Astrocyte (in vitro differentiated cells and primary cell): ENCODE results near the gene RAI2. TPM values are rescaled to one million over a fixed set of nuclear protein-coding genes. Genes with fewer than 3 reads are reported as not detected.

Experiments used
- DNase-seq: peaks from one replicate; pipeline ENCODE4 v3.0.0-alpha.2; 2010; ENCODE audit warnings: low read depth
- FAIRE-seq: peaks from 2 replicates; lab custom pipeline; 2011; peaks lifted over from hg19 to GRCh38; lab: Jason Lieb, UNC
- H2AFZ ChIP-seq: 2 replicates; pipeline ENCODE4 v1.6.0; 2012; ENCODE audit warnings: low read depth, low read length, inconsistent platforms
- H3K27ac ChIP-seq: 2 replicates; pipeline ENCODE4 v1.5.1; 2011; ENCODE audit warnings: low read depth, low read length, inconsistent platforms
- H3K27me3 ChIP-seq: 2 replicates; pipeline ENCODE4 v1.6.0; 2011; ENCODE audit warnings: low read length, inconsistent platforms; ENCODE audit not compliant: insufficient read depth
- H3K36me3 ChIP-seq: 2 replicates; pipeline ENCODE4 v1.5.1; 2011; ENCODE audit warnings: low read length, inconsistent platforms; ENCODE audit not compliant: insufficient read depth
- H3K4me1 ChIP-seq: 2 replicates; pipeline ENCODE4 v1.5.1; 2011; ENCODE audit warnings: low read length, inconsistent platforms; ENCODE audit not compliant: insufficient read depth
- H3K4me2 ChIP-seq: 2 replicates; pipeline ENCODE4 v1.6.0; 2012; ENCODE audit warnings: low read length, inconsistent platforms
- H3K4me3 ChIP-seq: 2 replicates; pipeline ENCODE4 v1.5.1; 2011; ENCODE audit warnings: low read depth, mild to moderate bottlenecking, low read length, inconsistent platforms; ENCODE audit not compliant: insufficient read depth
- H3K79me2 ChIP-seq: 2 replicates; pipeline ENCODE4 v1.6.0; 2012; ENCODE audit warnings: mild to moderate bottlenecking, low read length, inconsistent platforms; ENCODE audit not compliant: insufficient read depth
- H3K9ac ChIP-seq: 2 replicates; pipeline ENCODE4 v1.6.0; 2012; ENCODE audit warnings: mild to moderate bottlenecking, low read length, inconsistent platforms
- H3K9me3 ChIP-seq: 2 replicates; pipeline ENCODE4 v1.5.1; 2012; ENCODE audit warnings: low read depth, mild to moderate bottlenecking, low read length, inconsistent platforms; ENCODE audit not compliant: insufficient read depth
- H4K20me1 ChIP-seq: 2 replicates; pipeline ENCODE4 v1.6.0; 2012; ENCODE audit warnings: low read length, inconsistent platforms; ENCODE audit not compliant: insufficient read depth
- H3K27ac Mint-ChIP-seq: one replicate; pipeline ENCODE4 v1.8.0; 2021; ENCODE audit warnings: mild to moderate bottlenecking, mixed read lengths; ENCODE audit not compliant: unreplicated experiment
- H3K27me3 Mint-ChIP-seq: one replicate; pipeline ENCODE4 v1.8.0; 2021; ENCODE audit warnings: low read depth, mixed read lengths; ENCODE audit not compliant: unreplicated experiment
- H3K36me3 Mint-ChIP-seq: one replicate; pipeline ENCODE4 v1.8.0; 2021; ENCODE audit warnings: low read depth, mixed read lengths; ENCODE audit not compliant: unreplicated experiment
- H3K4me1 Mint-ChIP-seq: one replicate; pipeline ENCODE4 v1.8.0; 2021; ENCODE audit warnings: low read depth, mixed read lengths; ENCODE audit not compliant: unreplicated experiment
- H3K4me3 Mint-ChIP-seq: one replicate; pipeline ENCODE4 v1.8.0; 2021; ENCODE audit warnings: mild to moderate bottlenecking, moderate library complexity, mixed read lengths; ENCODE audit not compliant: unreplicated experiment
- H3K9me3 Mint-ChIP-seq: one replicate; pipeline ENCODE4 v1.8.0; 2021; ENCODE audit warnings: mild to moderate bottlenecking, mixed read lengths; ENCODE audit not compliant: unreplicated experiment
- EZH2 ChIP-seq: IDR thresholded peaks from 2 replicates; pipeline ENCODE4 v1.6.1; 2012; ENCODE audit warnings: mild to moderate bottlenecking, low read length, inconsistent platforms; ENCODE audit not compliant: insufficient read depth
- total RNA-seq: library from RNA; stranded (reverse); gene quantifications from 2 replicates; pipeline ENCODE4 v1.2.1, GENCODE V29; 2021
- TF ChIP-seq, protein P1 (sequence below): IDR thresholded peaks from 2 replicates; pipeline ENCODE4 v1.5.1; 2011; ENCODE audit warnings: low read depth, mild to moderate bottlenecking, inconsistent platforms, low read length, moderate library complexity; ENCODE audit not compliant: insufficient read depth

RAI2 gene
- total RNA-seq, 1 donor from 2014 or later, result 0.66 TPM

DNA sequence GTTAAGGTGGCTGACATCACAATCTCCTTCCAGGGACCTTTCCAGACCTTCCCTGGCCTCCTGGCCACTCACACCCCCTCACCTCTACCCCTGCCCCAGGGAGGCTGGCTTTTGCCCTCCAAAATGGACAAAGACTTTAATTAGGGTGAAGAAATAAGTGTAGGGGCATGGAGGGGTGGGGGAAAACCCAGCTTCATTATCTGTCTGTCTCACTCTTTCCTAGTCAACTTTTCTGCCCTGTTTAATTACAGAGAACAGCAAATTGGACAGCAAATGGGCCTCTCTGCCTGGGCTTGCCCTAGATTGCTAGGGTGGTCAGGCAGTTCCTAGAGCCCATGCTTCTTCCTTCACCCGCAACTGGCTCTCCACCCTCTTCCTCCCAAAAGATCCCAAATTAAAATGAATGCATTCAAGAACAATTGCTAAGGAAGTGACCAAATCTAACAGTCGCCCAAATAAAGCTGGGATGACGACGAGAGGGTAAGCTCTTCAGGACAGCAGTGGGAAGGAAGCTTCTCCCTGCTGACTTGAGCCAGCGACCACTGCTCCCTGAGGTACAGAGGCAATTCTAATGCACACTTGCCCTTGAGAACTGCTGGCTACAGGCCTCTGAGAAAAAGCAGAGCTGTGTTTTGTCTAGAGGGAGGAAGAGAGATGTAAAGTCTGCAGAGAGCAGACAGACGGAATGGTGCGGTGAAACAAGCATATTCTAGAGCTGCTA, 12.4 kb downstream of the RAI2 start:
- DNase-seq, result no peak
- Histone ChIP-seq H3K9me3 (no peaks in the 10 kb centered on the region), H3K4me2 (no peak overlapping the region)

GRCh38 chrX:17846045-17846444, 15.1 kb downstream of the RAI2 start:
- no peak overlapping the region for H3K27ac ChIP-seq
- H3K9me3 ChIP-seq, result no peaks in the 10 kb centered on the region
- Mint-ChIP-seq H3K9me3 (no peaks in the 10 kb centered on the region), H3K27me3 (peaks cover 3% of the 10 kb centered on the region), H3K36me3 (no peaks in the 10 kb centered on the region), H3K4me3 (no peak overlapping the region), H3K27ac (no peak overlapping the region), H3K4me1 (peaks cover 2% of the 10 kb centered on the region)
- H3K27me3 ChIP-seq, result no peaks in the 10 kb centered on the region
- H4K20me1 ChIP-seq, result no peaks in the 10 kb centered on the region
- TF ChIP-seq, protein P1, sequence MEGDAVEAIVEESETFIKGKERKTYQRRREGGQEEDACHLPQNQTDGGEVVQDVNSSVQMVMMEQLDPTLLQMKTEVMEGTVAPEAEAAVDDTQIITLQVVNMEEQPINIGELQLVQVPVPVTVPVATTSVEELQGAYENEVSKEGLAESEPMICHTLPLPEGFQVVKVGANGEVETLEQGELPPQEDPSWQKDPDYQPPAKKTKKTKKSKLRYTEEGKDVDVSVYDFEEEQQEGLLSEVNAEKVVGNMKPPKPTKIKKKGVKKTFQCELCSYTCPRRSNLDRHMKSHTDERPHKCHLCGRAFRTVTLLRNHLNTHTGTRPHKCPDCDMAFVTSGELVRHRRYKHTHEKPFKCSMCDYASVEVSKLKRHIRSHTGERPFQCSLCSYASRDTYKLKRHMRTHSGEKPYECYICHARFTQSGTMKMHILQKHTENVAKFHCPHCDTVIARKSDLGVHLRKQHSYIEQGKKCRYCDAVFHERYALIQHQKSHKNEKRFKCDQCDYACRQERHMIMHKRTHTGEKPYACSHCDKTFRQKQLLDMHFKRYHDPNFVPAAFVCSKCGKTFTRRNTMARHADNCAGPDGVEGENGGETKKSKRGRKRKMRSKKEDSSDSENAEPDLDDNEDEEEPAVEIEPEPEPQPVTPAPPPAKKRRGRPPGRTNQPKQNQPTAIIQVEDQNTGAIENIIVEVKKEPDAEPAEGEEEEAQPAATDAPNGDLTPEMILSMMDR, result no peak
- TF ChIP-seq EZH2, result no peak
- H3K4me3 ChIP-seq, result no peak overlapping the region
- no peak for FAIRE-seq
- no peaks in the 10 kb centered on the region for H3K36me3 ChIP-seq
- no peak overlapping the region for H3K4me2 ChIP-seq
- DNase-seq, result no peak
- H3K9ac ChIP-seq, result no peak overlapping the region
- H2AFZ ChIP-seq, result no peak overlapping the region
- H3K79me2 ChIP-seq, result no peaks in the 10 kb centered on the region
- H3K4me1 ChIP-seq, result no peaks in the 10 kb centered on the region

More for the DNA sequence above, 12.4 kb downstream of the RAI2 start:
- Mint-ChIP-seq H3K4me3 (no peak overlapping the region), H3K27ac (no peak overlapping the region), H3K4me1 (no peaks in the 10 kb centered on the region), H3K36me3 (no peaks in the 10 kb centered on the region), H3K27me3 (peaks cover 8% of the 10 kb centered on the region), H3K9me3 (no peaks in the 10 kb centered on the region)
- H3K79me2 ChIP-seq, result no peaks in the 10 kb centered on the region
- no peaks in the 10 kb centered on the region for H3K27me3 ChIP-seq
- no peak overlapping the region for H2AFZ ChIP-seq
- TF ChIP-seq, protein P1, result no peak
- H3K4me3 ChIP-seq, result no peak overlapping the region
- H3K9ac ChIP-seq, result no peak overlapping the region
- no peaks in the 10 kb centered on the region for H4K20me1 ChIP-seq
- no peak for FAIRE-seq
- H3K4me1 ChIP-seq, result no peaks in the 10 kb centered on the region
- H3K36me3 ChIP-seq, result no peaks in the 10 kb centered on the region
- no peak overlapping the region for H3K27ac ChIP-seq

DNA sequence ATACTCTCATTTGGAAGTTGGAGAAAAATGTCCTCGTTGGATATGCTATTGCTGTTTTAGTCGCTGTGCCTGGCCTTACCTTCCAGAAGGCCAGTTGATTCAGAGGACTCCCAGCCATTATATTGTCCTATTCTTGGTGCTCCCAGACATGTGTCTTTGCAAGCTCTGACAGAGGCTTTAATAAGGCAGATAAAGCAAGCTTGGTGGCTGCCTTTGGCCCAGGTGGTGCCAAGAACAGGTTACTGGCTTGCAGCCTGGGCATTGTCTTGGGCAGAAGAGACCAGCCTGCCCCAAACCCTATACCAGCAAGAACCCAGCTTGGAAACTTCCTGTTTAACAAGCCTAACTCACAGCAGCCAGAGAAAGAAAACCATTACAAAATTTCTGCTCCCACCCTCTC, 16.9 kb downstream of the RAI2 start:
- no peak overlapping the region for H3K4me2 ChIP-seq
- peaks cover 3% of the 10 kb centered on the region for H3K27me3 Mint-ChIP-seq
- no peaks in the 10 kb centered on the region for H3K9me3 ChIP-seq
- H2AFZ ChIP-seq, result no peak overlapping the region
- H3K4me1 ChIP-seq, result no peaks in the 10 kb centered on the region
- no peaks in the 10 kb centered on the region for H4K20me1 ChIP-seq
- no peak overlapping the region for H3K27ac Mint-ChIP-seq
- no peak overlapping the region for H3K27ac ChIP-seq
- DNase-seq (no peak), FAIRE-seq (no peak)
- no peak overlapping the region for H3K9ac ChIP-seq
- H3K36me3 Mint-ChIP-seq, result no peaks in the 10 kb centered on the region
- no peaks in the 10 kb centered on the region for H3K79me2 ChIP-seq
- H3K4me3 ChIP-seq, result no peak overlapping the region
- TF ChIP-seq, protein P1, result no peak
- no peak for TF ChIP-seq EZH2
- H3K27me3 ChIP-seq, result no peaks in the 10 kb centered on the region
- H3K4me1 Mint-ChIP-seq, result peaks cover 2% of the 10 kb centered on the region
- no peaks in the 10 kb centered on the region for H3K36me3 ChIP-seq
- H3K4me3 Mint-ChIP-seq, result no peak overlapping the region
- H3K9me3 Mint-ChIP-seq, result no peaks in the 10 kb centered on the region
